Nucleus accumbens (tissue), 56 donors: Measurements from ENCODE around the gene PIGQ.

Experiments
- DNase-seq, 56 donors: peaks; one replicate each; lab custom pipeline; 2025; lab: John Stamatoyannopoulos, UW

Gene PIGQ

GRCh38 chr16:625117-625976, 55.6 kb downstream of the PIGQ start:
- DNase-seq, result no peak

GRCh38 chr16:625977-626765, 56.4 kb downstream of the PIGQ start:
- no peak for DNase-seq

- peak in 19 of 56 donors; percentile 9 to 62 (median 30) for DNase-seq
Measured at GRCh38 chr16:626787-627453, 57.2 kb downstream of the PIGQ start.

- no peak for DNase-seq
Measured at GRCh38 chr16:627454-628239, 57.9 kb downstream of the PIGQ start.

GRCh38 chr16:628321-629061, 58.7 kb downstream of the PIGQ start:
- DNase-seq, result no peak

GRCh38 chr16:629185-629832, 59.5 kb downstream of the PIGQ start:
- no peak for DNase-seq

- no peak for DNase-seq
Measured at GRCh38 chr16:629833-630248, 60.1 kb downstream of the PIGQ start.

GRCh38 chr16:630249-630814, 60.6 kb downstream of the PIGQ start:
- DNase-seq, result no peak

- no peak for DNase-seq
Measured at GRCh38 chr16:630815-631405, 61.1 kb downstream of the PIGQ start, which contains the start of gene WFIKKN1. WFIKKN1 (plus strand) TSS chr16:630985; CDS start chr16:631254, 269 bp downstream.

- DNase-seq, result no peak
Measured at GRCh38 chr16:631808-632358, 62.1 kb downstream of the PIGQ start.

- no peak for DNase-seq
Measured at GRCh38 chr16:632486-633335, 62.9 kb downstream of the PIGQ start.

GRCh38 chr16:633336-634050, 63.7 kb downstream of the PIGQ start:
- no peak for DNase-seq
